Natural killer cell treated with Interleukin-12 subunit alpha and Interleukin-12 subunit beta and Interleukin-15 and Interleukin-18, amount 100 ng/mL, for 72 hours (primary cell): ENCODE results near the gene A4GALT. TPM values are rescaled to one million over a fixed set of nuclear protein-coding genes. Genes with fewer than 3 reads are reported as not detected.

Source experiments
- ATAC-seq, 2 donors: fragments of 150-1000 bp; cut with Tn5 transposase in 1 of 2; sonication (Bioruptor Pico), chemical (Tn5 transposase) in 1 of 2; 2 replicates each; pipeline ENCODE4 v1.10.0; 2021
- DNase-seq: peaks from one replicate; pipeline ENCODE4 v3.0.0; 2022; ENCODE audit warnings: low spot score
- H3K27ac Mint-ChIP-seq, 2 donors: 1 replicate in 1 of 2; 2 replicates in 1 of 2; pipeline ENCODE4 v1.8.0; 2022; ENCODE audit warnings: mixed read lengths in 2 of 2, mild to moderate bottlenecking in 1 of 2, moderate library complexity in 1 of 2
- H3K27me3 Mint-ChIP-seq, 2 donors: 1 replicate in 1 of 2; 2 replicates in 1 of 2; pipeline ENCODE4 v1.8.0; 2022; ENCODE audit warnings: mixed read lengths in 2 of 2
- H3K36me3 Mint-ChIP-seq: one replicate; pipeline ENCODE4 v1.8.0; 2022; ENCODE audit warnings: mixed read lengths
- H3K4me1 Mint-ChIP-seq, 2 donors: 1 replicate in 1 of 2; 2 replicates in 1 of 2; pipeline ENCODE4 v1.8.0; 2022; ENCODE audit warnings: low read depth in 2 of 2, mixed read lengths in 2 of 2, mild to moderate bottlenecking in 1 of 2
- H3K4me3 Mint-ChIP-seq: one replicate; pipeline ENCODE4 v1.8.0; 2022; ENCODE audit warnings: mixed read lengths
- H3K9me3 Mint-ChIP-seq: 2 replicates; pipeline ENCODE4 v1.8.0; 2022; ENCODE audit warnings: mixed read lengths
- total RNA-seq, 2 donors: library from RNA; stranded (reverse); gene quantifications; one replicate each; pipeline ENCODE4 v1.2.3, GENCODE V29; 2022

Gene A4GALT
- total RNA-seq, 2 donors from 2014 or later = 0.33 TPM; not detected in 1

DNA sequence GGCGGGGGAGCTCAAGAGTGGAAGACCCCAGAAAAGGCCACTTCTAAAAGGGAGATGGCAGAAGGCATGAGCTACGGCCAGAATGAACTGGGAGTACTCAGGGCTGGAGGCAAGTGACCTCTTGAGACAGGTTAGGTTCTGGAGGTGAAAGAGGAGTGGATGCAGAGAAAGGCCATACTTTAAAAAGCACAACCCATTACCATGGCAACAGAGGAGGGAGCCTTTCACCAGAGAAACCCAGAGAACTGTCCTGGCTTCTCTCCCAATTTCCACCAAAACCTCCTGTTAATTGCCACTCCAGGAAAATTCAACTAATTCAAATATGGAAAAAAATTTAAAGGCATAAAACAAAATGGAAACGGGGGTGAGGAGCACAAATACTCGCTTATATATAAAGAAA is 15.8 kb downstream of the A4GALT start:
- Mint-ChIP-seq H3K4me1 (no peaks in the 10 kb centered on the region), H3K9me3 (no peaks in the 10 kb centered on the region), H3K27ac (no peak overlapping the region), H3K4me3 (no peak overlapping the region), H3K36me3 (no peaks in the 10 kb centered on the region), H3K27me3 (peaks cover 6 to 16% of the 10 kb centered on the region in 2 donors)
- ATAC-seq (no peak), DNase-seq (no peak)

DNA sequence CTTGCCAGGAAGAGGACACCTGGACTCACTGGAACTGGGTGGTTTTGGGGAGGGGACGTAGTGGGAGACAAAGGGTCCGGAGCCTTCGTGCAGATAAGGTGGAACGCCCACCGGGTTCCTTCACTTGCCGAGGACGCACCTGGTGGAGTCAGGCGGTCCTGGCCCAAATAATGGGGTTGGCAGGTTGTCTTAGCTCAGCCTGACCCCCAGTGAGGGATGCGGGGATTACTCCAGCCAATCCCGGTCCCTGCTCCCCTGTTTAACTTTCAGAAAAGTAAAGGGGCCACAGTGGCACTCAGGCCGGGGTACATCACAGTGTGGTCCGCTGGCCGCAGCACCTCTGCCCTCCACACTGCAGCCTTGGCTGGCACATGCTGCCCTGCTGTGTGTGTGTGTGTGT is 18.0 kb downstream of the A4GALT start:
- peaks cover 3 to 6% of the 10 kb centered on the region in 2 donors for H3K27me3 Mint-ChIP-seq
- H3K4me1 Mint-ChIP-seq = no peaks in the 10 kb centered on the region
- no peaks in the 10 kb centered on the region for H3K9me3 Mint-ChIP-seq
- H3K4me3 Mint-ChIP-seq = no peak overlapping the region
- H3K27ac Mint-ChIP-seq = no peak overlapping the region
- no peak for ATAC-seq
- no peak for DNase-seq
- H3K36me3 Mint-ChIP-seq = no peaks in the 10 kb centered on the region

DNA sequence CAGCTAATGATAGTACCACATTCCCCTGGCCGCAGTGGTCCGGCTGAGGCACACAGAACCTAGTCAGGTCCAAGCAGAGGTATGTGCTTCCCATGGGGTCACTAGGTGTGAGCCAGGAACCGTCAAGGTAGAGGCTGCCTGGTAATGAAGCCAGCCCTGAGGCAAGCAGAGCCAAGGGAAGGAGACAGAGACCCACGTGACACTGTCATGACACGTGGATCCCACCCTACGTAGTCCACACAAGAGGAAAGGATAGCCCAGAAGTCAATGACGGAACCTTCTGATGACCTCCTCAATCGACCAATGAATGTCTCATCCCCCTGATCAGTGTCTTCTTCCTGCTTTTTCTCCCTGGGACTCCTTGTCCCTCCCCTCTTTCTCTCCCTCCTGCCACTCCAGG is 19.0 kb downstream of the A4GALT start:
- H3K36me3 Mint-ChIP-seq = no peaks in the 10 kb centered on the region
- no peaks in the 10 kb centered on the region for H3K9me3 Mint-ChIP-seq
- no peak for DNase-seq
- H3K27me3 Mint-ChIP-seq = no peaks in the 10 kb centered on the region
- no peak for ATAC-seq
- no peak overlapping the region for H3K27ac Mint-ChIP-seq
- H3K4me3 Mint-ChIP-seq = no peak overlapping the region
- no peaks in the 10 kb centered on the region for H3K4me1 Mint-ChIP-seq

DNA sequence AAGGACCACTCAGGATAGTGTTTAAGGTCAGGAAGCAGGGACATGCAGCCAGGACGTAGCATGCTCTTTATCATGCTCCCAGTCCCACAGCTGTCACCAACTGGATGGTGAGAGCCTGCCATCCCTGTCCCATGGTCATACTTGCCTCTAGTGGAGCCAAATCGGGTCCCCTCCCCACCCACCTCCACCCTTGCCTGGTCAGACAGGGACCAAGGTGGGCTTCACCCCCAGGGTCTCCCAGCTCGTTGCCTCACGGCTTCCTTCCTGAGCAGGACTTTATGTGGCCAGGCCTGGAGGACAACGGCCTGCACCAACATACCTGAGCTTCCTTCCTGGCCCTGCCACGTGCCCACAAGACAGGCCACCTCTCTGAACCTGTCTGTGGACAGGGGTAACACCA is 19.8 kb downstream of the A4GALT start:
- ATAC-seq = no peak

DNA sequence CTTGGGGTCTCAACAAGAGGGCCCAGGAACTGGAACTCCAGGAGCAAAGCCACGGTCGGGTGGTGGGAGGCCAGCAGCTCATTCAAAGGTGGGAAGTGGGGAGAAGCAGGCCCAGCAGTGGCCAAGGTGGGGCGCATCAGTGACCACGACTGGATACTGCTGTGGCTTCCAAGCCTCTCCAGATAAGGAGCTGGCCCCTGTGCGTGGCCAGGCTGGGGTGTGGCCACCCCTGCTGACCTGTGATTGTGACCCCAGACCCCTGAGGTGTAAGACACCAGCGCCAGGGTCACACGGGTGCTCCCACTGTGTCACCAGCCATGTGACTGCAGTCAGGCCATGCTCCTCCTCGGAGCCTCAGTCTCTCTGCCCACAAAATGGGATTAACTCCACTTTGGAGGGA is 20.3 kb downstream of the A4GALT start:
- ATAC-seq = no peak
- Mint-ChIP-seq H3K36me3 (no peaks in the 10 kb centered on the region), H3K27me3 (no peaks in the 10 kb centered on the region), H3K9me3 (no peaks in the 10 kb centered on the region), H3K4me3 (no peak overlapping the region), H3K4me1 (no peaks in the 10 kb centered on the region), H3K27ac (no peak overlapping the region)
- DNase-seq = no peak

More for the DNA sequence above, 19.8 kb downstream of the A4GALT start:
- DNase-seq = no peak
- H3K4me1 Mint-ChIP-seq = no peaks in the 10 kb centered on the region
- no peaks in the 10 kb centered on the region for H3K36me3 Mint-ChIP-seq
- no peak overlapping the region for H3K4me3 Mint-ChIP-seq
- H3K27ac Mint-ChIP-seq = no peak overlapping the region
- H3K9me3 Mint-ChIP-seq = no peaks in the 10 kb centered on the region
- H3K27me3 Mint-ChIP-seq = no peaks in the 10 kb centered on the region

DNA sequence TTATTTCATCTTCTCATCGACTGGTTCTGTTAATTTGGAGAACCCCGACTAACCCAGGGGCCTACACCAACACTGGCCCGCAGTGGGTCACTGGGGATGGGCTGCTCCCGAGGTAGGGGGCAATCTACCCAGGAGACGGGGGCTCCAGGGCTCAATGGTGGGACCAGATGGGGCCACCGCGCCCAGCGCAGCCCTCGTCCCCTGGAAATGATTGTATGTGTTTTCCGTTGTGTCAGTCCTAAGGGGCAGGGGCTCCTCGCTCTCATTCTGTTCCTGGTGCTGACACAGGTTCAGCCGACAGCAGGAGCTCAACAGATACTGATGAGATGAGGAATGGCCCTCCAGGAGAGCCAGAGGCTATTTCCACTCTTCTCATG is 20.7 kb downstream of the A4GALT start:
- no peaks in the 10 kb centered on the region for H3K9me3 Mint-ChIP-seq
- no peak for ATAC-seq
- no peaks in the 10 kb centered on the region for H3K4me1 Mint-ChIP-seq
- no peak overlapping the region for H3K4me3 Mint-ChIP-seq
- no peaks in the 10 kb centered on the region for H3K36me3 Mint-ChIP-seq
- H3K27me3 Mint-ChIP-seq = no peaks in the 10 kb centered on the region
- H3K27ac Mint-ChIP-seq = no peak overlapping the region
- DNase-seq = no peak

DNA sequence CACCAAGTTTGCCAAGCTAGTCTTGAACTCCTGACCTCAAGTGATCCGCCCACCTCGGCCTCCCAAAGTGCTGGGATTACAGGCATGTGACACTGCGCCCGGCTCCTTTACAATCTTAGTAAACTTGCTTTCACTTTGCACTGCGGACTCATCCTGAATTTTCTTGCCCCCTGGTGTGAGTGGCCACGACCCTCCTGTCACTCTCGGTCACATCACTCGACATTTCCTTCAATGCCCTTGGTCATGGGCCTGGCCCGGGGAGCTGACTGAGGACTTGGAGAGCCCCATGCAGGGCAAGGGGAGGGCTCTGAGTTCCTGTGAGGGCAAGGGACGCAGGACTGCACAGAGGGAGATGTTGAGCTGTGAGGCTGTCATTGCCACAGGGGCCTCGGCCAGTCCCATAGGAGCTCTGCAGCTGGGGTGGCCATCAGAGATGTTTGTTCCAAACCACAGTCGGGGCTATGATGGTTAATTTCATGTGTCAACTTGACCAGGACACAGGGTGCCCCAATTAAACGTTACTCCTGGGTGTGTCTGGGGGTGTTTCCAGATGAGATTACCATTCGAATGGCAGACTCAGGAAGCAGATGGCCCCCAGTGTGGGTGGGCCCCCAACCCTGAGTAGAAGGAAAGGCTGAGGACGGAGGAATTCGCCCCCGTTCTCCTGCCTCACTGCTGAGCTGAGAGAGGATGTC is 21.2 kb downstream of the A4GALT start:
- ATAC-seq (no peak), DNase-seq (no peak)
- no peak overlapping the region for H3K4me3 Mint-ChIP-seq
- H3K27me3 Mint-ChIP-seq = no peaks in the 10 kb centered on the region
- no peak overlapping the region for H3K27ac Mint-ChIP-seq
- H3K4me1 Mint-ChIP-seq = no peaks in the 10 kb centered on the region
- H3K36me3 Mint-ChIP-seq = no peaks in the 10 kb centered on the region
- H3K9me3 Mint-ChIP-seq = no peaks in the 10 kb centered on the region

DNA sequence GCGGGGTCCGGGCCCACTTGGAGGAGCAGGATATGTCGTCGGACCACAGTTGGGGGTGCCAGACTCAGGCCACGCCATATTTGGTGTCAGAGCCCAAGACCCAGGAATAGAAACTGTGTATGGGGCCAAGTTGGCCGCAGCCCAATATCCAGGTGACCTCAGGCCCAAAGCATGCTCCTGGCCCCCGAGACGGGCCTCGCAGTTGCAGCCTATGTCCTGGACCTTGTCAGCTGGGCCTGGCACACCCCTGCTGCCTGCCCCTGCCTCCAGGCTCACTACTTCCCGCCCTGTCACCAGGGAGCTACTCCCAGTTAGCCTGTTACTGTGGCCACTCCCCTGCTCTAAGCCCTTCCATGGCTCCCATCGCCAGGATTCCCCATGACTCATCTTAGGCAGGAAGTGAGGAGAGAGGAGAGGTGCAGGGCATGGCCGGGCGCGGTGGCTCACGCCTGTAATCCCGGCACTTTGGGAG is 23.1 kb downstream of the A4GALT start:
- ATAC-seq (no peak), DNase-seq (no peak)
- H3K9me3 Mint-ChIP-seq = no peaks in the 10 kb centered on the region
- H3K4me3 Mint-ChIP-seq = no peak overlapping the region
- H3K27me3 Mint-ChIP-seq = no peaks in the 10 kb centered on the region
- H3K4me1 Mint-ChIP-seq = no peaks in the 10 kb centered on the region
- H3K27ac Mint-ChIP-seq = no peak overlapping the region
- no peaks in the 10 kb centered on the region for H3K36me3 Mint-ChIP-seq

DNA sequence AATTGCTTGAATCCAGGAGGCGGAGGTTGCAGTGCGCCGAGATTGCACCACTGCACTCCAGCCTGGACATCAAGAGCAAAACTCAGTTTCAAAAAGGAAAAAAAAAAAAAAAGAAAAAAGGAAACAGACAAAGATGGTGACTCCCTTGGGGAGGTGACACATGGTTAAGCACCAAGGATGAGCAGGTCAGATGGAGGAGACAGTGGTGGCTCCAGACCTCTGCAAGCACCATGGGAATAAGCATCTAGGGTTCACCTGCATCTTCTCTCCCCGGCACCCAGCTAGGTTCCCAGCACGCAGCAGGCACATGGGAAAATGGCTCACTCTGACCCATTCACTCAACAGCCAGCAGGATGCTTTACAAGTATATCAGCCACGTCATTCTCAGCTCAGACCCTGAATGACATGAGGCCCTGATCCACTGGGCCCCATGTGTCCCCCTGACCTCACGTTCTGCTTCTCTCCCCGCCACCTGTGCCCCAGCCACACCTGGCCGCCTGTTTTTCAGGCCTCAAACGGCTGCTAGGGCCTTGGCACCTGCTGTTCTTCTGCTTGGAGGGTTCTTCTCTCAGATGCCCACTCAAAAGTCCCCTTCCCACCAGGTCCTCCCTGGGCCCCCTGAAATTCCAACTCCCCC is 24.2 kb downstream of the A4GALT start:
- ATAC-seq (no peak), DNase-seq (no peak)
- Mint-ChIP-seq H3K27ac (no peak overlapping the region), H3K4me1 (no peaks in the 10 kb centered on the region), H3K9me3 (no peaks in the 10 kb centered on the region), H3K36me3 (no peaks in the 10 kb centered on the region), H3K27me3 (no peaks in the 10 kb centered on the region), H3K4me3 (no peak overlapping the region)

DNA sequence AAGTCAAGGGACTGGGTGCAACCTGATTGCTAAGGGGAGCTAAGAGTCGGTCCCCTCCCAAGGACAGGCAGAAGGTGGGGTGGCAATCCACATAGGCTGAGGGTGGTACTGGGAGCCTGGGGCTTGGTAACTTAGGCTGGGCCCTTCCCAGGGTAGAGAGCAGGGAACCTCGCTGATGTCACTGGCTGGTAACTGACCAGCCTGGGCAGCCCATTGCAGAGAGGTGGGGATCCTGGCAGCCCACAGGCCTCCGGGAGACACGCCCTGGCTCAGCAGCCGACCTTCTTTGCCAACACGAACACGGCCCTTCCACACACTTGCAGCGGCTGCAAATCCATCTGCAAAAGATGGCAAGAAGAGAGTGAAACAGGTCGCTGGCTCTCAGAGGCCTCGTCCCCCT is 25.4 kb downstream of the A4GALT start:
- ATAC-seq = no peak
- Mint-ChIP-seq H3K4me3 (no peak overlapping the region), H3K9me3 (no peaks in the 10 kb centered on the region), H3K4me1 (no peaks in the 10 kb centered on the region), H3K36me3 (no peaks in the 10 kb centered on the region), H3K27ac (no peak overlapping the region), H3K27me3 (no peaks in the 10 kb centered on the region)
- no peak for DNase-seq

DNA sequence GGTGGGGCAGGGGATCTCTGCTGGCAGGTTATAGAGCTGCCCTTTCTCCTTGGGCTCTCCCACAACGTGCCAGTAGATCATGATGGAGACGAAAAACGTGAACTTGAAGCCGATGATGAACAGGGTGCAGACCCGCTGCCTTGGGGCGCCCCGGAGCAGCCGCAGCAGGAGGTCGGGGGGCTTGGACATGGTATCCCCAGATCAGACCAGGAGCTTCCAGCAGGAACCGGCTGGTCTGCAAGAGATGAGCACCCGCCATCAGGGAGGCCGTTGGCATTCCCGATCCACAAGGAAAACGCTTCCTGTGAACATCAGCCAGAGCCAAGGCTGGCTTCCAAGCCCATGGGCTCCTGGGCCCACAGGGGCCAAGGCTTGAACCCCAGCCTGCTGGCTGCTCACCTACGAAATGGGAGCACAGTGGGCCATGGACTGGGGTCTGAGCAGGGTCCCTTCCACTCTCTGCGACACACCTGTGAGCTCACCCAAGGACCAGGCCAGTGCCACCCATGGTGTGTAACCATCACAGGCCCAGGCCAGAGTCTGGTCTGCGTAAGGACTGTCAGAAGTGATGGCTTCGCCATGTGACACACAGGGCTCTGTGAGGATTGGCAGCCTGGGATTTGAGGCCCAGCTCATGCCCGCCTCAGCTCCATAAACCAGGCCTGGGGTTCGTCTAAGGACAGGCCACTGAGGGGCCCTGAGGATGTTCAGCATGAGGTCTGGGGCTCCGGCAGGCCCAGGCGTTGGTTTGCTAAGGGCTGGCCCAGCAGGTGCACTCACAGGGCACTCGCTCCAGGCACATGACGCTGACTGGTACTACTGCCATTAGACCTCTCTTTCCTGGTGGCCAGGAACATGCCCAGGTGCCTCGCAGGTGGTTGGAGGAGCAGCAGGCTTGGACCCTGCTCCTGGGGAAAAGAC is 26.6 kb downstream of the A4GALT start:
- H3K4me3 Mint-ChIP-seq = no peak overlapping the region
- no peak for DNase-seq
- no peaks in the 10 kb centered on the region for H3K27me3 Mint-ChIP-seq
- H3K9me3 Mint-ChIP-seq = no peaks in the 10 kb centered on the region
- H3K36me3 Mint-ChIP-seq = no peaks in the 10 kb centered on the region
- ATAC-seq = no peak
- H3K27ac Mint-ChIP-seq = no peak overlapping the region
- no peaks in the 10 kb centered on the region for H3K4me1 Mint-ChIP-seq

DNA sequence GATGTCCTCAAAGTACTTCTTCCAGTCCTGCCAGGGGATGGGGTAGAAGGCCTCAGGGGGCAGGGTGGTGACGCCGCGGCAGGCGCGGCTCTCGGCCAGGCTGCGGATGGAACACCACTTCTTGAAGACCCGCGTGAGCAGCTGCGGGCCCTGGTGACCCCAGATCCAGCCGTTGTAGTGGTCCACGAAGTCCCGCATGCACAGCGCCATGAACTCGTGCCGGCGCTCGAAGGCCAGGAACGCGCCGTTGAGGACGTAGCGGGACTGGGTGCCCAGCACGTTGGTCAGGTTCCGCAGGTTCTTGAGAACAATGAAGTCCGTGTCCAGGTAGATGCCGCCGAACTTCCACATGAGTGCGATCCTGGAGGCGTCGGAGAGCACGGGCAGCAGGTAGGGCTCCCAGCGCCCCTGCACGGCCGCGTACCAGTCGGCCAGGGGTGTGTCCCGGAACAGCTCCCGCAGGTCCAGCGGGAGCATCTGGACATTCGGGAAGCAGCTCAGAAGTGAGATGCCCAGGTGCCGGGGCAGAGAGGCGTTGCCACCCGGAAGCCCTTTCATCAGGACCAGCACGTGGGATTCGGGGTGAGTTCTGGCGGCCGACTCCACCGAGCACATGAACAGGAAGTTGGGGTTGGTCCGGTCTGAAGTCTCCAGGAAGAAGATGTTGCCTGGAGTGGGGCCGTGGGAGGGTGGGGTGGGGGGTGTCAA is 27.5 kb downstream of the A4GALT start:
- Mint-ChIP-seq H3K9me3 (no peaks in the 10 kb centered on the region), H3K36me3 (no peaks in the 10 kb centered on the region), H3K27me3 (no peaks in the 10 kb centered on the region), H3K4me3 (no peak overlapping the region), H3K27ac (no peak overlapping the region), H3K4me1 (no peaks in the 10 kb centered on the region)
- ATAC-seq (no peak), DNase-seq (no peak)

DNA sequence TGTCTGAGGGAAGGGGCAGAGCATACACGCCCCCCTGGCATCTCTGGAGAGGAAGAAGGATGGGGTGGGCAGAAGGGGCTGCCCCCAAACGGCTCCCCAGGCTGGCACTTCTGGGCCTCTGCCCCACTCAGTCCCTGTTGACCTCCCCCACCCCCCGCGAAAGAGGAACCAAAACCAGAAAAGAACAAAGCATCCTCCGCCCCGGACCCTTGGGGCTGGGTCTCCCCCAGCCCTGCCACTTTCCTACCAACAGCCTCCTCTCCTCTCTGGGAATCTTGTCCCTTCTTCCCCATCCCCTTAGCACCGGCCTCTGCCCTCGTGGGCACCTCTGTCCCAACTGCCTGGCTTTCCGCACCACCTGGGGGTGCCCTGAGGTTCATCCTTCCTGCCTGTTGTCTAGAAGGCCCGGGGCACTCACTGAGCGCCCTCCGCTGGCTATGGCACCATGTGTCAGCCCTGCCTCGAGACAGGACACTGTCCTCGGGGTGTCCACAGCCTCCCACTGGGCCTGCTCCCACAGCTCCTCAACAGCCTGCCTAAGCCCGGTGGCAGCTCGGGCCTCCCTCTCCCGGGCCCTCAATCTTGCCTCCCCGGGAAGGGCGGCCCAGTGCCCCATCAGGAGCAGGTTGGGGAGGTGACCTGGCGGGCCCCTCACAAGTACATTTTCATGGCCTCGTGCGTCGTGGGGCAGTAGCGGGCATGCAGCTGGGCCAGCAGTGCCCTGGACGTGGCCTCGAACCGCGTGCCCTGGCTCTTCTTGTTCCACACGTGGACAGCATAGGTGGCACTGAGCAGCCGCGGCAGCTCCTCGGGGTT is 28.2 kb downstream of the A4GALT start:
- no peaks in the 10 kb centered on the region for H3K9me3 Mint-ChIP-seq
- no peak for ATAC-seq

More for the DNA sequence above, 28.2 kb downstream of the A4GALT start:
- no peak for DNase-seq
- Mint-ChIP-seq H3K27me3 (no peaks in the 10 kb centered on the region), H3K27ac (no peak overlapping the region), H3K4me1 (no peaks in the 10 kb centered on the region), H3K36me3 (no peaks in the 10 kb centered on the region), H3K4me3 (no peak overlapping the region)
